GM13977 (cell line): Measurements from ENCODE around the gene CFAP57.

ENCODE experiments used
- DNase-seq: peaks from one replicate; pipeline ENCODE4 v3.0.0; 2012; ENCODE audit warnings: low spot score
- in situ Hi-C: fragments of 300-500 bp; cut with MboI; formaldehyde crosslinking; loops from one replicate; pipeline ENCODE4 v1.12.0; 2022; ENCODE audit warnings: low sequenced_read_pairs, low pct_unique_long_range_greater_than_20kb, mixed read lengths, inconsistent platforms; ENCODE audit not compliant: unreplicated experiment
- TF ChIP-seq, protein P1 (sequence below): IDR thresholded peaks from 2 replicates; pipeline ENCODE4 v1.5.1; 2012; ENCODE audit warnings: mild to moderate bottlenecking, control low read depth; ENCODE audit not compliant: insufficient read depth; ENCODE audit errors: extremely low read depth, missing control alignments

CFAP57 gene

DNA sequence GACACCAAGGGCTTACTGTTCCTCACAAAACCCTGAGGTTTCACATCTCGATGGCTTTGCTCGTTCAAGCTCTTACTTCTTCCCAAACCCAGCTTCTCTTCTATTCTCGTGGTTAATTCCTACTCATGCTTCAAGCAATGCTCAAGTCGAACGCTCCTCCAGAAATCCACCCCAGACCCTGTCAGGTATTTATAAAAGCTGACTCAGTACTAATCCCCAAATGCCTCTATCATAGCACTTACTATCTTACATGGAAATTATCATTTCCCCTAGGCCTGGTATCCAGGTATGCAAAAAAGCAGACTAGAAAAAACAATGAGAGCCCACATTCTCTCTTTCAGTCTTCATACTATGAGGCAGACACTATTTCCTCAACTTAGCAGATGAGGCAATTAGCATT is 6.4 kb upstream of the CFAP57 start:
- TF ChIP-seq, protein P1, sequence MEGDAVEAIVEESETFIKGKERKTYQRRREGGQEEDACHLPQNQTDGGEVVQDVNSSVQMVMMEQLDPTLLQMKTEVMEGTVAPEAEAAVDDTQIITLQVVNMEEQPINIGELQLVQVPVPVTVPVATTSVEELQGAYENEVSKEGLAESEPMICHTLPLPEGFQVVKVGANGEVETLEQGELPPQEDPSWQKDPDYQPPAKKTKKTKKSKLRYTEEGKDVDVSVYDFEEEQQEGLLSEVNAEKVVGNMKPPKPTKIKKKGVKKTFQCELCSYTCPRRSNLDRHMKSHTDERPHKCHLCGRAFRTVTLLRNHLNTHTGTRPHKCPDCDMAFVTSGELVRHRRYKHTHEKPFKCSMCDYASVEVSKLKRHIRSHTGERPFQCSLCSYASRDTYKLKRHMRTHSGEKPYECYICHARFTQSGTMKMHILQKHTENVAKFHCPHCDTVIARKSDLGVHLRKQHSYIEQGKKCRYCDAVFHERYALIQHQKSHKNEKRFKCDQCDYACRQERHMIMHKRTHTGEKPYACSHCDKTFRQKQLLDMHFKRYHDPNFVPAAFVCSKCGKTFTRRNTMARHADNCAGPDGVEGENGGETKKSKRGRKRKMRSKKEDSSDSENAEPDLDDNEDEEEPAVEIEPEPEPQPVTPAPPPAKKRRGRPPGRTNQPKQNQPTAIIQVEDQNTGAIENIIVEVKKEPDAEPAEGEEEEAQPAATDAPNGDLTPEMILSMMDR, result no peak
- in situ Hi-C loops, result no loop called here
- no peak for DNase-seq

DNA sequence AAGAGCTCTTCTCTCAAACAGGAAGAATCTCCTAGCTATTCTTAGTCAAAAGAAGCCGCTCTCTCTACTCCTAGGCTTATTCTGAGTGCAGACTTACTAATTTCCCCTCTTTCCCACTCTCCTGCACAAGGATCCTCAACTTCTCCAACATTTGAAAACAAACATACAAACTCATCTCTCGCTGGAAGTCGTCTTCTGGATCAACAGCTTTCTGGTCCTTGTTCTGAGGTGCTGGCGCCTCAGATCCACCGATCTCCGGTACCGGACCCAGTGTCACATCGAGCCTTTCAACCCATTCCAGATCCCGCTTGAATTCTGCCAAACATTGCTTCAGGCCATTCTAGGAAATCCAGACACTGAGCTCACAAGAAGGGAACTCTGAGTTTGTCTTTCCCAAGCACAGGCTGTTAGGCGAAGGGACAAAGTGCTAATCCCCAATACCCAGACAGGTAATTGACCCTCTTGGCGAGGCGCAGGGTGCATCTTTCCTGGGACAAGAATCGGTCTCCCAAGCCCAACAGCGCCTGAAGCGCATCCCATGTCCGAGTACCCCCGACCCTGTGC is 736 bp upstream of the CFAP57 start:
- TF ChIP-seq, protein P1, result no peak
- in situ Hi-C loops, result no loop called here
- no peak for DNase-seq

- peak; percentile 92 for DNase-seq
- in situ Hi-C loops, result no loop called here
- TF ChIP-seq, protein P1, result no peak
These were observed 420 bp downstream of the CFAP57 start for GRCh38 chr1:43172527-43172972.

GRCh38 chr1:43174873-43175272 is 2.7 kb downstream of the CFAP57 start:
- in situ Hi-C loops, result no loop called here
- TF ChIP-seq, protein P1, result no peak

GRCh38 chr1:43177691-43178090 is 5.6 kb downstream of the CFAP57 start:
- in situ Hi-C loops, result no loop called here
- DNase-seq, result no peak
- TF ChIP-seq, protein P1, result no peak

More at GRCh38 chr1:43174873-43175272, 2.7 kb downstream of the CFAP57 start:
- no peak for DNase-seq

DNA sequence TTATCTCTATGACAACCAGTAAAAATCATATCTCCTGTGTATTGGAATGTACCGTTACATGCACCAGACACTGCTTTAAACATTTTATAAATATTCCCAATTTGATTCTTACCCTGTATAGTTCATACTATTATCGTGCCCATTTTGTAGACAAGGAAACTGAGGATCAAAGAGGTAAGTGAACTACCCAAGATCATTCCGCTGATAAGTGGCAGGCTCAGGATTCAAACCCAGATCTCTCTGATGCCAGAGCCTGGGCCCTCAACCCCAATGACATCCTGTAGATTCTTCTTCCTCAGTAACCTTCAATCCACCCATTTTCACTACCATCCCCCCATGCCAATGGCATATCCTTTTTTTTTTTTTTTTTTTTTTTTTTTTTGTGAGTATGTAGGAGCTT is 12.3 kb downstream of the CFAP57 start:
- TF ChIP-seq, protein P1, result no peak
- in situ Hi-C loops, result no loop called here
- no peak for DNase-seq

DNA sequence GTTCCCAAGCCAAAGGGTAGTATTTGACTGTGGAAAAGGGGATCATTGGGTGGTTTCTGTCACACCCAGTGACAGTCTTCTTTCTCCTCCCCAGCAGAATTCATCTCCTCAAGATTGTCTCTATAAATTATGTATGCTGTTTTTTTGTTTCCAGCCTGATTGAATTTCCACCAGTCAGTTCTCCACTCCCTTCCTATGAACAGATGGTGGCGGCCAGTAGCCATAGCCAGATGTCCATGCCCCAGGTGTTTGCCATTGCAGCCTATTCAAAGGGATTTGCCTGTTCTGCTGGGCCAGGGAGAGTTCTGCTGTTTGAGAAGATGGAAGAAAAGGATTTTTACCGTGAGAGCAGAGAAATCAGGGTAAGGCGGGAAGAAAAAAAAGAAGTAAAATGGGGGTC is 12.9 kb downstream of the CFAP57 start:
- in situ Hi-C loops, result no loop called here
- TF ChIP-seq, protein P1, result no peak
- no peak for DNase-seq
